GM21786 (cell line): ENCODE results near the gene FAM186B.
A peak's percentile ranks its signal among the peaks of the same experiment; 100 is the strongest.
"Not testable (repeated sequence)": the region's sequence is repeated elsewhere in the genome, so short reads cannot be mapped to it uniquely, and the experiment has no call there.

Experiments
- ATAC-seq: cut with Tn5 transposase; IDR thresholded peaks from one replicate; pipeline ENCODE4 v1.9.1; 2021; ENCODE audit not compliant: unreplicated experiment

Gene FAM186B

GRCh38 chr12:49605539-49605938 is at the start of gene FAM186B:
Gene FAM186B, minus strand, starts transcription at chr12:49605639. Its CDS starts 162 bp downstream, at chr12:49605477.
- ATAC-seq = not testable (repeated sequence)

- ATAC-seq = no peak
Measured at GRCh38 chr12:49654715-49655114, 49.3 kb upstream of the FAM186B start.

GRCh38 chr12:49652921-49653520 is 47.6 kb upstream of the FAM186B start:
- ATAC-seq = no peak

GRCh38 chr12:49651855-49652254 is 46.4 kb upstream of the FAM186B start:
- no peak for ATAC-seq

- ATAC-seq = no peak
Measured at GRCh38 chr12:49649892-49650291, 44.5 kb upstream of the FAM186B start.

- ATAC-seq = no peak
Measured at GRCh38 chr12:49649445-49649844, 44.0 kb upstream of the FAM186B start.

GRCh38 chr12:49648712-49649003 is 43.2 kb upstream of the FAM186B start:
- no peak for ATAC-seq

GRCh38 chr12:49647827-49648711 is 42.6 kb upstream of the FAM186B start:
- ATAC-seq = no peak

GRCh38 chr12:49646871-49647654 is 41.6 kb upstream of the FAM186B start:
- ATAC-seq = no peak

- ATAC-seq = no peak
Measured at GRCh38 chr12:49646331-49646830, 40.9 kb upstream of the FAM186B start.

- ATAC-seq = no peak
Measured at GRCh38 chr12:49645146-49646039, 40.0 kb upstream of the FAM186B start.

GRCh38 chr12:49644620-49644994 is 39.2 kb upstream of the FAM186B start:
- ATAC-seq = no peak

GRCh38 chr12:49643961-49644619 is 38.7 kb upstream of the FAM186B start:
- ATAC-seq = no peak

GRCh38 chr12:49643135-49643534 is 37.7 kb upstream of the FAM186B start:
- no peak for ATAC-seq

GRCh38 chr12:49642370-49642802 is 36.9 kb upstream of the FAM186B start:
- ATAC-seq = no peak

GRCh38 chr12:49641748-49642369 is 36.4 kb upstream of the FAM186B start:
- ATAC-seq = no peak

- peak; percentile 74 for ATAC-seq
Measured at GRCh38 chr12:49636979-49637755, 31.7 kb upstream of the FAM186B start.

- no peak for ATAC-seq
Measured at GRCh38 chr12:49636574-49636973, 31.1 kb upstream of the FAM186B start.

- no peak for ATAC-seq
Measured at GRCh38 chr12:49635656-49636055, 30.2 kb upstream of the FAM186B start.
